SKM-1 treated with dmso at 0.1 percent for 144 hours (cell line): ENCODE measurements around the gene RFX6.
A peak's percentile ranks its signal among the peaks of the same experiment; 100 is the strongest.

Experiments
- DNase-seq: peaks from one replicate; lab custom pipeline; 2025; ENCODE audit not compliant: unreplicated experiment; lab: John Stamatoyannopoulos, UW

The RFX6 gene

GRCh38 chr6:116888732-116889360 lies 11.8 kb downstream of the RFX6 start:
- no peak for DNase-seq

GRCh38 chr6:116894669-116895068 lies 17.6 kb downstream of the RFX6 start:
- no peak for DNase-seq

GRCh38 chr6:116895935-116896334 lies 18.9 kb downstream of the RFX6 start:
- DNase-seq, result no peak

GRCh38 chr6:116902634-116903033 lies 25.6 kb downstream of the RFX6 start:
- DNase-seq, result no peak

- DNase-seq, result no peak
Observed at GRCh38 chr6:116922853-116923548, 46.0 kb downstream of the RFX6 start.

- DNase-seq, result no peak
Observed at GRCh38 chr6:116924245-116924644, 47.2 kb downstream of the RFX6 start.

DNA sequence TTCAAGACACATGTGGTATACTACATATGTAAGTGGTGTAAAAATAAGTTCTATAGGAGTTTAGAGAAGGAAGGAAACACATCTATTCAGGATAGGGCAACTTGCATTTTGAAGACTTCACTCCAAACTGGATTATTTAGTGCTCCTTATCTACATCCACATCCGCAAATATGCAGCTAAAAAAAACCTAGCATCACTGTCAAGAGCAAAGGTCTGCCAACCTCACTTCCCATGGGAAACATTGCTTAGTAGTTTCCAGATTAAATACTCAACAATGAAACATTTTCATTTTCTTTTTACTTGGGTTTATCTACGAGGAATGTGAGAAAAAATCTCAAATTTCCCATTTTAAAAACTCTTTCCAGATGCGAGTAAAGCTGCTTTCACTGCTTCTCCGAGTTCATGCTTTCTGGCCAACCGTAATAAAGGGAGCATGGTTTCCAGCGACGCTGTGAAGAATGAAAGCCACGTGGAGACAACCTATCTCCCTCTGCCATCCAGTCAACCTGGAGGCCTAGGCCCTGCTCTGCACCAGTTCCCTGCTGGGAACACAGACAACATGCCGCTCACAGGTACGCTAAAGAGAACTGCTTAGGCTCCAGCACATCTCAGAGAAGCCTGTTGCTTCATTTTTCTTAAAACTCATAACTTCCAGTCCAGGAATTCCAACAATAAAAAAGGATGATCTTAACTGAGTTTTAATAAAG lies 48.2 kb downstream of the RFX6 start:
- DNase-seq, result no peak

DNA sequence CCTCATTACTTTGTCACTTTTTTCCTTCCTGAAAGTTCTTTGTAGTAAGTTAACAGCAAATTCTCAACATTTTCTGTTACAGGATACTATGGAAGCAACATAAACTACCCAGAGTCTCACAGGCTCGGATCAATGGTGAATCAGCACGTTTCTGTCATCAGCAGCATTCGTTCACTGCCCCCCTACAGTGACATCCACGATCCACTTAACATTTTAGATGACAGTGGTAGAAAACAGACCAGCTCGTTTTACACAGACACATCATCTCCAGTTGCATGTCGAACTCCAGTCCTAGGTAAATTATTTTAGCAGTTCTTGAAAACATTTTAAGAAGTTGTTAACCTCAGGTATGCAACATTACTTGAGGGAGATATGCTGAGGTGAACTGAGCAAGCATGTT lies 51.6 kb downstream of the RFX6 start:
- DNase-seq, result no peak

- DNase-seq, result no peak
Observed at GRCh38 chr6:116929825-116930224, 52.8 kb downstream of the RFX6 start.

GRCh38 chr6:116931456-116931855 lies 54.4 kb downstream of the RFX6 start:
- DNase-seq, result no peak

DNA sequence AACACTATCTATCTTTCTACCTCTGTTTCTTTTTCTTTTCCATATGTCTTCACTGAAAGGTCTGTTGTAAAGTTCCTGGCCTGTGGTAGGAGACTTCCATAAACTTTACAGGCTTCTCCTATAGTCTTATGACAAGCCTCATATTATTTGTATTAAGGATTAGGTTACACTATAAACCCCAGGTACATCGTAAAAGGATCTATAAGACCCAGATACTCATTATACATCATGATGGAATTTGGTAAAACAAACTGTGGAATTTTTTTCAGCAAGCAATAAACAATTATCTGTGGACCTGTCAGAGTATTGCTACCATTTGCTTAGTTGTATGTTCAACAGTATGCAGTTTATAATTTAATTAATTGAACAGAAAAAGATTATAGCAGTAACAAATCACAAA lies 55.5 kb downstream of the RFX6 start:
- DNase-seq, result no peak

GRCh38 chr6:116933485-116933884 lies 56.4 kb downstream of the RFX6 start:
- DNase-seq, result no peak

GRCh38 chr6:116938305-116938704 lies 61.3 kb downstream of the RFX6 start:
- no peak for DNase-seq

DNA sequence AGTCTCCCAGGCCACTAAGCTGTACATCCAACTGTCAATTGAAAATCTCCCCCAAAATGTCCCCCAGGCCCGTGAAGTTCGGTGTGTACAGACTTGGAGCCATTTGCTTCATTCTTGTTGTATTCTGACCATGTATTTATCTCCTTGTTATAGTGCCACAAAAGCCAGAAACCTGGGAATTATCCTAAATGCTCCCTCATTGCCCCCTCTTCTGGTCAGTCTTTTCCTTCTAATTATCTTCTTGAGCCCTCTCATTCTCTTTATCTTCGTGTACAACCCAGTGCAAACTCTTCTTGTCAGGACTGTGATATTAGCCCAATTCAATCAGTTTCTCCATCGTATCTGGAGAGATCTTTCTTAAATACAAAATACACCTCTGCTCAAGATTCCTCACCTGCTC lies 64.7 kb downstream of the RFX6 start:
- no peak for DNase-seq

- peak; percentile 73 for DNase-seq
Observed at GRCh38 chr6:116945809-116946208, 68.8 kb downstream of the RFX6 start.

- DNase-seq, result no peak
Observed at GRCh38 chr6:116948533-116949304, 71.7 kb downstream of the RFX6 start.

GRCh38 chr6:116949964-116950363 lies 72.9 kb downstream of the RFX6 start:
- DNase-seq, result no peak

- no peak for DNase-seq
Observed at GRCh38 chr6:116954335-116954734, 77.3 kb downstream of the RFX6 start.

GRCh38 chr6:116954938-116955337 lies 77.9 kb downstream of the RFX6 start:
- DNase-seq, result no peak

- no peak for DNase-seq
Observed at GRCh38 chr6:116955773-116956172, 78.7 kb downstream of the RFX6 start.

DNA sequence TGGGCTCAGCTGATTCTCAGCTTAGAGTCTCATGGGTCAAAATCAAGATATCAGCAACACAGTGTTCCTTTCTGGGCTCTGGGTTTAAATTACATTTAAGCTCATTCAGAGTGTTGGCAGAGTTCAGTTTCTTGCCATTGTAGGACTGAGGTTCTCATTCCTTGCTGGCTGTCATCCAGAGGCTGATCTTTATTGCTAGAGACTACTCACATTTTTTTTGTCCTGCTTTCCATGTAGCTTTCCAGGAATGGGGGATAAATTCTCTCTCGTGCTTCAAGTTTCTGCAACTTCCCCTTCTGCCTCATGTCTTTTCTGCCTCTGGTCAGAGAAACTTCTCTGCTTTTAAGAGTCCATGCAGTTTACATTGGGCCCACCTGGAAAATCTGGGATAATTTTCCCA lies 86.9 kb downstream of the RFX6 start:
- DNase-seq, result no peak
